Ectodermal cell (in vitro differentiated cells): ENCODE data around the gene TBC1D3I.
"Not testable (repeated sequence)": the region's sequence is repeated elsewhere in the genome, so short reads cannot be mapped to it uniquely, and the experiment has no call there.

Experiments used
- H3K27ac ChIP-seq: 2 replicates; pipeline ENCODE4 v1.7.0; 2013; ENCODE audit warnings: mild to moderate bottlenecking, low read depth, low read length; ENCODE audit not compliant: insufficient read depth, poor library complexity, severe bottlenecking
- H3K27me3 ChIP-seq: 2 replicates; pipeline ENCODE4 v1.7.0; 2013; ENCODE audit warnings: mild to moderate bottlenecking, low read length; ENCODE audit not compliant: insufficient read depth, control insufficient read depth, poor library complexity, severe bottlenecking
- H3K36me3 ChIP-seq: one replicate; pipeline ENCODE4 v1.7.0; 2013; ENCODE audit warnings: low read length; ENCODE audit not compliant: control insufficient read depth, insufficient read depth
- H3K4me1 ChIP-seq: one replicate; pipeline ENCODE4 v1.7.0; 2013; ENCODE audit warnings: low read length; ENCODE audit not compliant: control insufficient read depth, insufficient read depth
- H3K4me3 ChIP-seq: 2 replicates; pipeline ENCODE4 v1.7.0; 2013; ENCODE audit warnings: low read depth, low read length, control low read depth; ENCODE audit not compliant: insufficient read depth
- H3K9me3 ChIP-seq: 2 replicates; pipeline ENCODE4 v1.7.0; 2013; ENCODE audit warnings: mild to moderate bottlenecking, low read length, moderate library complexity; ENCODE audit not compliant: control insufficient read depth
- WGBS, 2 experiments: methylation state at CpG; one replicate each; pipeline ENCODE4 v1.1.7; 2013; ENCODE audit warnings: missing lambda C conversion rate in 2 of 2; 5-methylcytosine and 5-hydroxymethylcytosine counted together

TBC1D3I gene

GRCh38 chr17:36219556-36219955 is 44.8 kb downstream of the TBC1D3I start:
- H3K36me3 ChIP-seq, H3K27me3 ChIP-seq, H3K4me1 ChIP-seq, H3K4me3 ChIP-seq, H3K9me3 ChIP-seq, H3K27ac ChIP-seq: not testable (repeated sequence)
- 95 to 96% methylated on average over 1 of the region's 1 CpG for WGBS, 2 experiments

GRCh38 chr17:36215406-36216308 is 48.7 kb downstream of the TBC1D3I start:
- not testable (repeated sequence) for H3K27me3 ChIP-seq, H3K36me3 ChIP-seq, H3K4me1 ChIP-seq, H3K9me3 ChIP-seq, H3K4me3 ChIP-seq, H3K27ac ChIP-seq
- WGBS, 2 experiments: 90 to 92% methylated on average over 7 of the region's 7 CpGs

- H3K4me1 ChIP-seq: peaks cover 3% of the 10 kb centered on the region
- H3K4me3 ChIP-seq: no peak overlapping the region
- no peaks in the 10 kb centered on the region for H3K27me3 ChIP-seq
- no peaks in the 10 kb centered on the region for H3K36me3 ChIP-seq
- H3K9me3 ChIP-seq: no peaks in the 10 kb centered on the region
- no peak overlapping the region for H3K27ac ChIP-seq
These were observed 49.5 kb downstream of the TBC1D3I start for GRCh38 chr17:36214918-36215317.

- Histone ChIP-seq H3K27me3 (no peaks in the 10 kb centered on the region), H3K36me3 (no peaks in the 10 kb centered on the region), H3K4me1 (peaks cover 3% of the 10 kb centered on the region), H3K4me3 (no peak overlapping the region), H3K27ac (no peak overlapping the region), H3K9me3 (no peaks in the 10 kb centered on the region)
- 92 to 96% methylated on average over 3 of the region's 3 CpGs for WGBS, 2 experiments
These were observed 50.7 kb downstream of the TBC1D3I start for GRCh38 chr17:36213695-36214094.

- no peaks in the 10 kb centered on the region for H3K27me3 ChIP-seq
- H3K4me3 ChIP-seq: no peak overlapping the region
- H3K4me1 ChIP-seq: peaks cover 3% of the 10 kb centered on the region
- no peak overlapping the region for H3K27ac ChIP-seq
- no peaks in the 10 kb centered on the region for H3K36me3 ChIP-seq
- 93 to 94% methylated on average over 2 to 3 of the region's 3 CpGs for WGBS, 2 experiments
- no peaks in the 10 kb centered on the region for H3K9me3 ChIP-seq
These were observed 51.4 kb downstream of the TBC1D3I start for GRCh38 chr17:36212966-36213365.

GRCh38 chr17:36212272-36212605 is 52.1 kb downstream of the TBC1D3I start:
- Histone ChIP-seq H3K4me1 (peaks cover 3% of the 10 kb centered on the region), H3K9me3 (no peaks in the 10 kb centered on the region), H3K27me3 (no peaks in the 10 kb centered on the region), H3K27ac (no peak overlapping the region), H3K36me3 (no peaks in the 10 kb centered on the region), H3K4me3 (no peak overlapping the region)
- 49 to 50% methylated on average over 4 of the region's 4 CpGs for WGBS, 2 experiments

- H3K27ac ChIP-seq, H3K4me1 ChIP-seq, H3K27me3 ChIP-seq, H3K36me3 ChIP-seq, H3K4me3 ChIP-seq, H3K9me3 ChIP-seq: not testable (repeated sequence)
- WGBS, 2 experiments: 47 to 57% methylated on average over 4 to 8 of the region's 10 CpGs
These were observed 52.7 kb downstream of the TBC1D3I start for GRCh38 chr17:36211484-36212271.

- not testable (repeated sequence) for H3K4me3 ChIP-seq, H3K9me3 ChIP-seq, H3K27me3 ChIP-seq, H3K27ac ChIP-seq, H3K4me1 ChIP-seq, H3K36me3 ChIP-seq
- WGBS, 2 experiments: 88 to 90% methylated on average over 7 of the region's 7 CpGs
These were observed 53.7 kb downstream of the TBC1D3I start, which contains the start of gene CCL4L2 for GRCh38 chr17:36210439-36211211. TSS of gene CCL4L2 (plus strand) at chr17:36211063.

GRCh38 chr17:36209575-36209974 is 54.8 kb downstream of the TBC1D3I start:
- Histone ChIP-seq H3K4me1 (peaks cover 3% of the 10 kb centered on the region), H3K36me3 (no peaks in the 10 kb centered on the region), H3K27ac (no peak overlapping the region), H3K4me3 (no peak overlapping the region), H3K27me3 (no peaks in the 10 kb centered on the region), H3K9me3 (no peaks in the 10 kb centered on the region)

GRCh38 chr17:36207383-36207782 is 57.0 kb downstream of the TBC1D3I start:
- not testable (repeated sequence) for H3K27me3 ChIP-seq, H3K4me3 ChIP-seq, H3K27ac ChIP-seq, H3K36me3 ChIP-seq, H3K9me3 ChIP-seq, H3K4me1 ChIP-seq
- 74 to 80% methylated on average over 6 of the region's 6 CpGs for WGBS, 2 experiments
